B cell (primary cell): ENCODE results near the gene ZP3.

Experiments used
- EZH2 ChIP-seq: IDR thresholded peaks from 2 replicates; pipeline ENCODE4 v1.6.1; 2012; ENCODE audit warnings: borderline replicate concordance, low read depth, mild to moderate bottlenecking, moderate library complexity, low read length; ENCODE audit not compliant: insufficient read depth, poor library complexity, severe bottlenecking
- TF ChIP-seq, protein P1 (sequence below): fragments of 200-600 bp; IDR thresholded peaks from one replicate; pipeline ENCODE4 v1.8.0; 2022; ENCODE audit warnings: antibody characterized with exemption, mild to moderate bottlenecking

DNA sequence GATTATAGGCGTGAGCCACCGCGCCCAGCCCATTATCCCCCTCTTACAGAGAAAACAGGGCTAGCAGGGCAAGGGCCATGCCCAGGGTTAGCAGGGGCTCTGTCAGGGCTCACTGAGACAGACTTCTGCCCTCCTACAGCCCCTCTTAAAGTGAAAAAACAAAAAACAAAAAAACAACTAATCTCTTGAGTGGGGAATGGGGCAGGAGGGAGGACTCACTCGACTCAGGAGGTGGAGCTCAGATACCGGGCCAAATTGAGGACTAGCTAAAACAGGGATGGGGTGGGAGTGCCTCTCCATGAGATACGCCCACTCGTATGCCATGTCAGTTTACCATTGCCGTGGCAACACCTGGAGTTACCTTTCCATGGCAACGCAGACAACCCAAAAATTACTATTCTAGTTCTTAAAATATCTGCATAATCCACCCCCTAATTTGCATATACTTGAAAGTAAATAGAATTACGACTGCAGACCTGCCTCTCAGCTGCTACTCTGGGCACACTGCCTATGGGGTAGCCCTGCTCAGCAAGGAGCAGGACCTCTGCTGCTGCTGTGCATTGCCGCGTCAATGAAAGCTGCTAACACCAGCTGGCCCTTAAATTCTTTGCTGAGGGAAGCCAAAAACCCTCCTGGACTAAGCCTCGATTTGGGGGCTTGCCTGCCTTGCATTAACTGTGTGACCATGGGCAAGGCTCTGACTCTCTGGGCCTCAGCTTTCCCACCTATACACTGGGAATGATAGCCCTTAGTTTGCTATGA, 28.6 kb upstream of the ZP3 start:
- TF ChIP-seq EZH2 = no peak
- TF ChIP-seq, protein P1, sequence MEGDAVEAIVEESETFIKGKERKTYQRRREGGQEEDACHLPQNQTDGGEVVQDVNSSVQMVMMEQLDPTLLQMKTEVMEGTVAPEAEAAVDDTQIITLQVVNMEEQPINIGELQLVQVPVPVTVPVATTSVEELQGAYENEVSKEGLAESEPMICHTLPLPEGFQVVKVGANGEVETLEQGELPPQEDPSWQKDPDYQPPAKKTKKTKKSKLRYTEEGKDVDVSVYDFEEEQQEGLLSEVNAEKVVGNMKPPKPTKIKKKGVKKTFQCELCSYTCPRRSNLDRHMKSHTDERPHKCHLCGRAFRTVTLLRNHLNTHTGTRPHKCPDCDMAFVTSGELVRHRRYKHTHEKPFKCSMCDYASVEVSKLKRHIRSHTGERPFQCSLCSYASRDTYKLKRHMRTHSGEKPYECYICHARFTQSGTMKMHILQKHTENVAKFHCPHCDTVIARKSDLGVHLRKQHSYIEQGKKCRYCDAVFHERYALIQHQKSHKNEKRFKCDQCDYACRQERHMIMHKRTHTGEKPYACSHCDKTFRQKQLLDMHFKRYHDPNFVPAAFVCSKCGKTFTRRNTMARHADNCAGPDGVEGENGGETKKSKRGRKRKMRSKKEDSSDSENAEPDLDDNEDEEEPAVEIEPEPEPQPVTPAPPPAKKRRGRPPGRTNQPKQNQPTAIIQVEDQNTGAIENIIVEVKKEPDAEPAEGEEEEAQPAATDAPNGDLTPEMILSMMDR = no peak
